Epithelial cell of proximal tubule (primary cell): ENCODE results near the gene ERICH6. TPM values are rescaled to one million over a fixed set of nuclear protein-coding genes. Genes with fewer than 3 reads are reported as not detected.
A peak's percentile ranks its signal among the peaks of the same experiment; 100 is the strongest.

Experiments
- DNase-seq: peaks from one replicate; pipeline ENCODE4 v3.0.0-alpha.2; 2011; ENCODE audit warnings: low read depth
- H3K4me3 ChIP-seq: 2 replicates; pipeline ENCODE4 v1.5.1; 2011; ENCODE audit warnings: low read depth, mild to moderate bottlenecking, low read length
- CTCF ChIP-seq: conservative IDR thresholded peaks from 2 replicates; pipeline ENCODE4 v1.5.1; 2012; ENCODE audit warnings: low read depth, mild to moderate bottlenecking, low read length
- total RNA-seq: library from RNA; depleted of rRNA; stranded (reverse); fragments of >200 nt; gene quantifications from 2 replicates; pipeline ENCODE4 v1.2.3, GENCODE V29; 2015

Gene ERICH6
- total RNA-seq, 1 donor from 2014 or later, result not detected

- no peak for TF ChIP-seq CTCF
- no peak for DNase-seq
- H3K4me3 ChIP-seq, result no peak overlapping the region
These were observed 6.4 kb upstream of the ERICH6 start for GRCh38 chr3:150710097-150710496.

GRCh38 chr3:150703299-150703755 lies 393 bp downstream of the ERICH6 start:
- peak overlapping the region; percentile 65 for H3K4me3 ChIP-seq
- no peak for DNase-seq
- no peak for TF ChIP-seq CTCF

GRCh38 chr3:150699068-150699639 lies 4.6 kb downstream of the ERICH6 start:
- no peak for TF ChIP-seq CTCF
- no peak for DNase-seq
- H3K4me3 ChIP-seq, result no peak overlapping the region

GRCh38 chr3:150697646-150698045 lies 6.1 kb downstream of the ERICH6 start:
- no peak for DNase-seq
- no peak for TF ChIP-seq CTCF
- no peak overlapping the region for H3K4me3 ChIP-seq

GRCh38 chr3:150691414-150692040 lies 12.2 kb downstream of the ERICH6 start:
- H3K4me3 ChIP-seq, result no peak overlapping the region
- no peak for TF ChIP-seq CTCF
- DNase-seq, result no peak

GRCh38 chr3:150687613-150688012 lies 16.1 kb downstream of the ERICH6 start:
- DNase-seq, result no peak
- no peak overlapping the region for H3K4me3 ChIP-seq
- no peak for TF ChIP-seq CTCF

- no peak for DNase-seq
- no peak overlapping the region for H3K4me3 ChIP-seq
- TF ChIP-seq CTCF, result no peak
These were observed 20.9 kb downstream of the ERICH6 start for GRCh38 chr3:150682824-150683223.
